IMR-90 (cell line): ENCODE measurements around the gene RBMS3.

ENCODE experiments used
- BHLHE40 ChIP-seq: fragments of 150-350 bp; IDR thresholded peaks from 2 replicates; pipeline ENCODE4 v1.6.1; 2016; ENCODE audit warnings: mild to moderate bottlenecking, low read depth, low read length
- POLR2A ChIP-seq: IDR thresholded peaks from 2 replicates; pipeline ENCODE4 v1.6.1; 2012; ENCODE audit warnings: mild to moderate bottlenecking, low read depth, low read length
- RAD21 ChIP-seq: IDR thresholded peaks from 2 replicates; pipeline ENCODE4 v1.6.1; 2012; ENCODE audit warnings: low read length, improper control_type of control experiment
- RCOR1 ChIP-seq: IDR thresholded peaks from 2 replicates; pipeline ENCODE4 v1.6.1; 2012; ENCODE audit warnings: mild to moderate bottlenecking, low read length, improper control_type of control experiment; ENCODE audit not compliant: insufficient replicate concordance
- SMC3 ChIP-seq: fragments of 150-350 bp; IDR thresholded peaks from 2 replicates; pipeline ENCODE4 v1.6.1; 2016; ENCODE audit warnings: low read depth, mild to moderate bottlenecking, antibody characterized with exemption, low read length, moderate library complexity
- TF ChIP-seq, protein P1 (sequence below): conservative IDR thresholded peaks from 2 replicates; pipeline ENCODE4 v1.5.1; 2012; ENCODE audit warnings: mild to moderate bottlenecking, low read depth, low read length, improper control_type of control experiment

DNA sequence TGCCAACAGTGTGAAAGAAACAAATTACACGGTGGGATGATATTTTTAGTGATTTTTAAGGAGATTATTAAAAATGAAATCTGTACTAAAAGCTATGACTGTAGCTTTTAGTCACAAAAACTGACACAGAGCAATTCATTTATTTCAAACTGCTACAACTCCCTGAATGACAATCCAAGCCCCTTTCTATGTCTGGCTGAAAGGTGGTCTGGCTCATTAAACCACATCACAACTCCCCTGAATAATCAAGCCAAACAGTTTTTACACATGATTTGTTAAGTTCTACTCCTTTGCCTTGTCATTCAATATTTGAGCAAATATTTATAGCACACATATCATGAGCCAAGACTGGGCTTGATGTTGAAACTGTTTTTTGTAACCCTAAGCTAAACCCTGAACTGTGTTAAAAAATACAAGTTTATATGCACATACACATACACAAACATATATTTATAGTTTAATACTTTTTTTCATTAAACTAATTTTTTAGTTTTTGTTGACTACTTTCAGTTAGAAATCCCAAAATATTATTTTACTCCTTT lies 125.5 kb downstream of the RBMS3 start:
- TF ChIP-seq, protein P1, sequence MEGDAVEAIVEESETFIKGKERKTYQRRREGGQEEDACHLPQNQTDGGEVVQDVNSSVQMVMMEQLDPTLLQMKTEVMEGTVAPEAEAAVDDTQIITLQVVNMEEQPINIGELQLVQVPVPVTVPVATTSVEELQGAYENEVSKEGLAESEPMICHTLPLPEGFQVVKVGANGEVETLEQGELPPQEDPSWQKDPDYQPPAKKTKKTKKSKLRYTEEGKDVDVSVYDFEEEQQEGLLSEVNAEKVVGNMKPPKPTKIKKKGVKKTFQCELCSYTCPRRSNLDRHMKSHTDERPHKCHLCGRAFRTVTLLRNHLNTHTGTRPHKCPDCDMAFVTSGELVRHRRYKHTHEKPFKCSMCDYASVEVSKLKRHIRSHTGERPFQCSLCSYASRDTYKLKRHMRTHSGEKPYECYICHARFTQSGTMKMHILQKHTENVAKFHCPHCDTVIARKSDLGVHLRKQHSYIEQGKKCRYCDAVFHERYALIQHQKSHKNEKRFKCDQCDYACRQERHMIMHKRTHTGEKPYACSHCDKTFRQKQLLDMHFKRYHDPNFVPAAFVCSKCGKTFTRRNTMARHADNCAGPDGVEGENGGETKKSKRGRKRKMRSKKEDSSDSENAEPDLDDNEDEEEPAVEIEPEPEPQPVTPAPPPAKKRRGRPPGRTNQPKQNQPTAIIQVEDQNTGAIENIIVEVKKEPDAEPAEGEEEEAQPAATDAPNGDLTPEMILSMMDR = no peak
- TF ChIP-seq SMC3 (no peak), RCOR1 (no peak), RAD21 (no peak), POLR2A (no peak), BHLHE40 (no peak)
